Adipose tissue (tissue), 3 donors: ENCODE measurements around the gene CFHR1. TPM values are rescaled to one million over a fixed set of nuclear protein-coding genes. Genes with fewer than 3 reads are reported as not detected.
"Not testable (repeated sequence)": the region's sequence is repeated elsewhere in the genome, so short reads cannot be mapped to it uniquely, and the experiment has no call there.

Experiments
- H3K27ac ChIP-seq: one replicate; pipeline ENCODE4 v1.5.1; 2013; ENCODE audit warnings: low read depth, low read length
- WGBS, 3 donors: extraction: QIAGEN DNeasy Blood & Tissue Kit; methylation state at CpG; one replicate each; pipeline ENCODE4 v1.1.7; 2013; 5-methylcytosine and 5-hydroxymethylcytosine counted together
- polyA plus RNA-seq, 3 donors: library from polyadenylated mRNA; stranded (reverse); fragments of 200-250 nt; gene quantifications; one replicate each; pipeline ENCODE4 v1.2.3, GENCODE V29; 2013
- donor health status: healthy with polysubstance abuse.
- donor health status: Bipolar disorder and iron deficiency.
- donor health status: healthy.

CFHR1 gene
- 1 to 10 TPM in 2 of 3 donors, not detected in 1; 1.2 to 1.3 TPM for polyA plus RNA-seq

DNA sequence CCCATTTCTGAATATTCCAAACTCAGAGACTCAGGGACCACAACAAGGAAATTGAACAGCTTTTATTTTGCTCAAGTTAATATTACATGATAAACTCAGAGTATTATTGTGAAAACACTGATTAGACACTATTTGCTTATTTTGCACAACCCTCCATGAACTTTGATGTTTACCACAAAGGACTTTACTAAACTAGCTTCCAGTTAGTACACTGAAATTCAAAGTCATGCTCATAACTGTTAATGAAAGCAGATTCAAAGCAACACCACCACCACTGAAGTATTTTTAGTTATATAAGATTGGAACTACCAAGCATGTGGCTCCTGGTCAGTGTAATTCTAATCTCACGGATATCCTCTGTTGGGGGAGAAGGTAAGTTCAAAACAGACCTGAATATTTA lies at the start of gene CFHR1:
CFHR1 (plus strand) TSS at position 201 of the 400 bp plus-strand sequence; CDS start at position 315, 114 bp downstream.
- H3K27ac ChIP-seq, result not testable (repeated sequence)
- WGBS, 3 donors, result no CpG with 5 or more reads among the region's 1 CpG

DNA sequence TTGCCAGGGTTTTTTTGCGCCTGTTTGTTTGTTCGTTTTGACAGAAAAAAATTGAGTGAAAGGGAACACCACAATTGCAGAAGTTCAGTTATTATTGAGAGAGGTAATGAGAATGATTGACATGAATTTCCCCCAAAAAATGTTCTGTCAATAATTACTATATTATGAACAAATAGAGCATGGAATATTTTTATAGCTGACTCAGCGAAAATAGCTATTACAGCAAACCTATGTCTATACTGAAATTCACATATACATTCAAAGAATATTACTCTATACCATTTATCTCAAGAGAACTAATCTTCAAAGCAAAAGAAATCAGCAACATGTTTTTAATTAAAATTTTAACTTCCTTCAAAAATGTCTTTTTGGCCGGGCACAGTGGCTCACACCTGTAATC lies 49.7 kb upstream of the CFHR1 start:
- 88 to 90% (median 89%) methylated on average over 4 of the region's 4 CpGs for WGBS, 3 donors

DNA sequence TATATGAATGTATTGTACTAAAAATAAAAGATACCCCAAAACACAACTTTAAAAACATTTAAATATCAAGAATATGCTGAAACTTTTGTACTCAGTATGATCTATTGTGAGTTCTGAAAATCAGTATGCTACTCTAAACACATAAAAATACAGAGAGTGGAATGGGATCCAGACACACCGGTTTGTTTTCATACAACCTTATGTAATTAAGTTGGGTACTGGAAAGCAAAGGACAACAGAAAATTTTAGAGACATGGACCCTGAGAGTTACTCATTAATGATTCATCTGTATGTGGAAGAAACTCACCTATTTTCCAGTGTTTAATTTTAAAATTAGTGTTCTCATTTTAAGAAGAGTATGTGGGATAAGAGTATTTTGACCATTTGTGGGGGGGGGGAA lies 45.8 kb upstream of the CFHR1 start:
- H3K27ac ChIP-seq, result no peak overlapping the region
- WGBS, 3 donors, result 83 to 92% (median 87%) methylated on average over 1 of the region's 1 CpG

More for the DNA sequence above, 49.7 kb upstream of the CFHR1 start:
- H3K27ac ChIP-seq, result not testable (repeated sequence)

DNA sequence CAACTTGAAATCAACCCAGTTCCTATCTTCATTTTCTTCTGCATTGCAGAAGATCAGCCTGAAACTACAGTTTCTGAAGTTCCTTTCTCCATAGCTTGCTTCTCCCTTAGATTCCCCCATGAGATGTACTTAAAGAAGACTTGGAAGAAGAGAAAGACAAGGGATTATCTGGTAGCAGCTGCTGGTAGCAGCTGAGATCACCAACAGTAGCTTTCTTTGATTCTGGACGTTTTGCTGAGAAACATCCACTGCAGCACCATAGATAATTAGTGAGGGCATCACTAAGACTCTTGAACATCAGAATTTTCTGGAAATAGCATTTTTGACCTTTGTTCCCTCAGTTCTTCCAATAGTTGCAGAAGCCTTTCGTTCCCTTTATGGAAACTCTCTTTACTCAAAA lies 45.4 kb upstream of the CFHR1 start:
- 48 to 54% (median 52%) methylated on average over 2 of the region's 2 CpGs for WGBS, 3 donors
- H3K27ac ChIP-seq, result no peak overlapping the region

DNA sequence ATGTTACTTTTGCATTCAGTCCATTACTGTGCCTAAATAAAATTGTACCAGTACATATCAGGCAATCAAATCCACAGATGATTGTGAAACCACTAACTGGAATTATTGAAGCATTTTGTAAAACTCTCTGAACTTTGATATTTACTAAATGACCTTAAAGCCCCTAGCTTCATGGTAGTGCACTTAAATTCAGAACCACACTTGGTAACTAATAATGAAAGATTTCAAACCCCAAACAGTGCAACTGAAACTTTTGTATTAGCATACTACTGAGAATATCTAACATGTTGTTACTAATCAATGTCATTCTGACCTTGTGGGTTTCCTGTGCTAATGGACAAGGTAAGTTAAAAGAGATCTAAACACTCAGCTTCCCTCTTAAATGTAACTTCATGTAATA lies 44.9 kb upstream of the CFHR1 start, which contains the start of gene CFHR3:
CFHR3 (plus strand) TSS at position 238 of the 400 bp plus-strand sequence; CDS start at position 285, 47 bp downstream.
- no peak within 1 kb of the TSS for H3K27ac ChIP-seq

DNA sequence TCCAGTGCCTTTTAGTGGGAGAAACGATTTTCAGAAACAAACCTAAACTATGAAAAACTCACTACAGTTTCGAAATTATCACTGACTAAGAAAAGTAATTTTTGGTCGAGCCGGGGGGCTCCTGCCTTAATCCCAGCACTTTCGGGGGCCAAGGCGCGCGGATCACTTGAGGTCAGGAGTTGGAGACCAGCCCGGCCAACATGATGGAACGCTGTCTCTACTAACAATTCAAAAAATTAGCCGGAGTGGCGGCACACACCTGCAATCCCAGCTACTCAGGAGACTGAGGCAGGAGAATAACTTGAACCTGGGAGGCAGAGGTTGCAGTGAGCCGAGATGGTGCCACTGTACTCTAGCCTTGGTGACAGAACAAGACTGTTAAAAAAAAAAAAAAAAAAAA lies 41.9 kb upstream of the CFHR1 start:
- 83 to 93% (median 87%) methylated on average over 13 of the region's 13 CpGs for WGBS, 3 donors
- no peak overlapping the region for H3K27ac ChIP-seq

DNA sequence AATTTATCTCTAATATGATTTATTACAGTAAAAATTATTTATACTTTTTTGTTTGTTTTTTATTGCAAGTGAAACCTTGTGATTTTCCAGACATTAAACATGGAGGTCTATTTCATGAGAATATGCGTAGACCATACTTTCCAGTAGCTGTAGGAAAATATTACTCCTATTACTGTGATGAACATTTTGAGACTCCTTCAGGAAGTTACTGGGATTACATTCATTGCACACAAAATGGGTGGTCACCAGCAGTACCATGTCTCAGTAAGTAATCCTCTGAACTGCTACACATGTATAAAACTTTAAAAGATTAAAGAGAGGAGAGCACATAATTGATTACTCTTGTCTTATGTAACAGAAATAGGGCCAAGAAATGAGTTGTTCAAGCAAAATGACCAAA lies 40.4 kb upstream of the CFHR1 start:
- H3K27ac ChIP-seq, result no peak overlapping the region
- WGBS, 3 donors, result 88 to 90% (median 90%) methylated on average over 1 of the region's 1 CpG

DNA sequence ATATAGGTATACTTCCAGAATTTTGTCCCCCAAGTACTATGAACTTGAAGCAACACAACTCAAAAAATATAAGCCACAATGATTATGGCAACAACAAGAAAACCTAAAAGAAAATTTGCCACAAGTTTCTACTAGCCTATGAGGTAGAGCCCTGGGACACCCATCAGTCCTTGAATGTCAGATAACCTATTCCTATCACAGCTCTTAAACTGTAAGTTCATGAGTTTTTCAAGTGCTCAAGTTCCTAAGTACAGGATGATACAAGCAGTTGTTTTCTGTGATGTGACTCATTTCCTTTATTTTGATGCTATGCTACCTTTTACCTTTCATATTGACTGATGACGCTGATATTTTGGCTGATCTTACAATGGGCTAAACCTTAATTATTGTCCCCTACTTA lies 28.3 kb upstream of the CFHR1 start:
- not testable (repeated sequence) for H3K27ac ChIP-seq
- WGBS, 3 donors, result 75 to 77% methylated on average over 1 of the region's 1 CpG; no CpG with 5 or more reads in 1 of the 3 donors

DNA sequence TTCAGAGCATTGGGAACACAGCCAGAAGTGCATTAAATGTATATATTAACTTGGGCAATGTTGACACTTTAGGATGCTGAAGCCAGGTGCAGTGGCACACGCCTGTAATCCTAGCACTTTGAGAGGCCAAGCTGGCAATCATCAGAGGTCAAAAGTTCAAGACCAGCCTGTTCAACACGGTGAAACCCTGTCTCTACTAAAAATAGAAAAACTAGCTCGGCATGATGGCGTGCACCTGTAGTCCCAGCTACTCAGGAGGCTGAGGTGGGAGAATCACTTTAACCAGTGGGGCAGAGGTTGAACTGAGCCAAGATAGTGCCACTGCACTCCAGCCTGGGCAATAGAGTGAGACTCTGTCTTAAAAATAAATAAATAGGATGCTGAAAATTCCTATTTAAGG lies 25.4 kb upstream of the CFHR1 start:
- H3K27ac ChIP-seq, result not testable (repeated sequence)
- 34 to 37% (median 34%) methylated on average over 4 of the region's 4 CpGs for WGBS, 3 donors

DNA sequence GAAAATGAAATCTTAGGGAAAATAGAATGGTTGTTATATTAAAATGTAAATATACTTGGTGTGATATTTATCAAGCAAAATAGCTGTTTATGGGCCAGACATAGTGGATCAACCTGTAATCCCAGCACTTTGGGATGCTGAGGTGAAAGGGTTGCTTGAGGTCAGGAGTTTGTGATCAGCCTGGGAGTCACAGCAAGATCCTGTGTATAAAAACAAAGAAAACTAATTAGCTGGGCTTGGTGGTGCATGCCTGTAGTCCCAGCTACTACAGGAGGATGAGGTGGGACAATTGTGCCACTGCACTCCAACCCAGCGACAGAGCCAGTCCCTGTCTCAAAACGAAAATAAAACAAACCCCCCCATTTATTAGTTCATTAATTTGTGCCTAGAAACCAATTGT lies 21.6 kb upstream of the CFHR1 start:
- WGBS, 3 donors, result 14 to 74% (median 42%) methylated on average over 2 of the region's 2 CpGs
- no peak overlapping the region for H3K27ac ChIP-seq

DNA sequence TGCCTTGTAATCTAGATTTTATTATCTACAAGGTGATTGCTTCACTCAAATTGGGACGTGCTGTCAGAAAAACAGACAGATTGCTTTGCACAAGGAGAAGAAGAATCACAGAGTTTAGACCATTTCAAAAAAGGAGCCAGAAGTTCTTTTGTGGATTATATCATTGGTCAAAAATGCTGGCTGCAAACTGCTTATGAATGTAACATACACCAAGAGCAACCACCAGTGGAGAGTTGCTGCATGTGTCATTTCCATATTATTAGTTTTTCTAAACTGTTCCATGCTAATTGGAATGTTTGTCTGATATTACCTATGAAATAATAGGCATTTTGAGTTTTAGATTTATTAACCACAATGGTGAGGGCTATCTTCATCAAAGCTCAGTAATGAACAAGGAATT lies 17.6 kb upstream of the CFHR1 start:
- whole genome bisulfite sequencing, 3 donors, result 50 to 81% (median 61%) methylated on average over 1 of the region's 1 CpG
- not testable (repeated sequence) for H3K27ac ChIP-seq

DNA sequence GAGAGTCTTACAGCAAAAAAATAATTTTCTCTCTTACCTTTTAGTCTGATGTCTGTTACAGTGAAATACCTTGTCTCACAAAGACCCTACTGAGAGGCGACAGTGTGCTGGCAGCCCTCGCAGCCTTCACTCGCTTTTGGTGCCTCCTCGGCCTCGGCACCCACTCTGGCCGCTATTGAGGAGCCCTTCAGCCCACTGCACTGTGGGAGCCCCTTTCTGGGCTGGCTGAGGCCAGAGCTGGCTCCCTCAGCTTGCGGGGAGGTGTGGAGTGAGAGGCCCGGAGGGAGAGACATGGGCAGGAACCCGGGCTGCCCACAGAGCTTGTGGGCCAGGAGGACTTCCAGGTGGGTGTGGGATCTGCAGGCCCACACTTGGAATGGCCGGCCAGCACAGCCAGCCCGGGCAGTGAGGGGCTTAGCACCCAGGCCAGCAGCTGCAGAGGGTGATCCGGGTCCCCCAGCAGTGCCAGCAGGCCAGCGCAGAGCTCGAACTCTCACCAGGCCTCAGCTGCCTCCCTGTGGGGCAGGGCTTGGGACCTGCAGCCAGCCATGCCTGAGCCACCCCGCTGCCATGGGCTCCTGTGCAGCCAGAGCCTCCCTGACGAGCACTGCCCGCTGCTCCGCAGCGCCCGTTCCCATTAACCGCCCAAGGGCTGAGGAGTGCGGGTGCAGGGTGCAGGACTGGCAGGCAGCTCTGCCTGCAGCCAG lies 10.8 kb upstream of the CFHR1 start:
- 79 to 92% (median 91%) methylated on average over 18 to 22 of the region's 22 CpGs for WGBS, 3 donors

DNA sequence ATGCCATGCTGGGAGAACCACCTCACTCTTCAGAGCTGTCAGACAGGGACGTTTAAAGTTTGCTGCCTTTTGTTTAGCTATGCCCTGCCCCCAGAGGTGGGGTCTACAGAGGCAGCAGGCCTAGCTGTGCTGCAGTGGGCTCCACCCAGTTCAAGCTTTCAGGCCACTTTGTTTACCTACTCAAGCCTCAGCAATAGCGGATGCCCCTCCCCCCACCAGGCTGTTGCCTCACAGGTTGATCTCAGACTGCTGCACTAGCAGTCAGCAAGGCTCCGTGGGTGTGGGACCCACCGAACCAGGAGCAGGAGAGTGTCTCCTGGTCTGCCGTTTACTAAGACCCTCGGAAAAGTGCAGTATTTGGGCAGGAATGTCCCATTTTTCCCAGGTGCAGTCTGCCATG lies 2.1 kb upstream of the CFHR1 start:
- WGBS, 3 donors, result 34 to 71% (median 66%) methylated on average over 5 to 6 of the region's 6 CpGs
- H3K27ac ChIP-seq, result not testable (repeated sequence)

More for the DNA sequence above, 10.8 kb upstream of the CFHR1 start:
- no peak overlapping the region for H3K27ac ChIP-seq

DNA sequence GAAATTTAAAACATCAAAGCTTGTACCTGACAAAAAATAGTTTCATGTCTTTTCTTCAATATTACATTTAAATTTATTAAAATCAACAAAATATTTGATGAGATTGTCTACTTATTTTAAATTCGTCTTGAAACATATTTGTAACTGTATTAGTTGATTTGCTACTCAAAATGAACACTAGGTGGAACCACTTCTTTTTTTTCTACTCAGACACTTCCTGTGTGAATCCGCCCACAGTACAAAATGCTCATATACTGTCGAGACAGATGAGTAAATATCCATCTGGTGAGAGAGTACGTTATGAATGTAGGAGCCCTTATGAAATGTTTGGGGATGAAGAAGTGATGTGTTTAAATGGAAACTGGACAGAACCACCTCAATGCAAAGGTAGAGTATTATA lies 8.3 kb downstream of the CFHR1 start:
- 1 to 2% (median 1%) methylated on average over 4 of the region's 4 CpGs for WGBS, 3 donors
- not testable (repeated sequence) for H3K27ac ChIP-seq

DNA sequence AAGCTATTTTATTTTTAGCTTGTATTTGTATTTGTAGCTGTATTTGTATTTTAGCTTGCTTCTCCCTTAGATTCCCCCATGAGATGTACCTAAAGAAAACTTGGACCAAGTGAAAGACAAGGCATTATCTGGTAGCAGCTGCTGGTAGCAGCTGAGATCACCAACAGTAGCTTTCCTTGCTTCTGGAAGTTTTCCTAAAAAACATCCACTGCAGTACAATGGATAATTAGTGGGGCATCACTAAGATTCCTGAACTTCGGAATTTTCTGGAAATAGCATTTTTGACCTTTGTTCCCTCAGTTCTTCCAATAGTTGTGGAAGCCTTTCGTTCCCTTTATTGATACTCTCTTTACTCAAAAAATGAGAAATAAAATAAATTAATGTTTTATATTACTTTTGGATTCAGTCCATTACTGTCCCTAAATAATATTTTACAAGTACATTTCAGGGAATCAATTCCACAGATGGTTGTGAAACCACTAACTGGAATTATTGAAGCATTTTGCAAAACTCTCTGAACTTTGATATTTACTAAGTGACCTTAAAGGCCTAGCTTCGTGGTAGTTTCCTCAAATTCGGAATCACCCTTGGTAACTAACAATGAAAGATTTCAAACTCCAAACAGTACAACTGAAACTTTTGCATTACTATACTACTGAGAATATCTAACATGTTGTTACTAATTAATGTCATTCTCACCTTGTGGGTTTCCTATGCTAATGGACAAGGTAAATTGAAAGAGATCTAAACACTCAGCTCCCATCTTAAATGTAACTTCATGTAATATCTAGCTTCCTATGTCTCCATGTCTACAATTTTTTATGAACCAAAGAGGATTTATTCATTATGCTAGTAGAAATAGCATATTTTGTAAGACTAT lies 30.3 kb downstream of the CFHR1 start:
- H3K27ac ChIP-seq, result not testable (repeated sequence)
- 55 to 79% (median 63%) methylated on average over 2 to 4 of the region's 4 CpGs for whole genome bisulfite sequencing, 3 donors

DNA sequence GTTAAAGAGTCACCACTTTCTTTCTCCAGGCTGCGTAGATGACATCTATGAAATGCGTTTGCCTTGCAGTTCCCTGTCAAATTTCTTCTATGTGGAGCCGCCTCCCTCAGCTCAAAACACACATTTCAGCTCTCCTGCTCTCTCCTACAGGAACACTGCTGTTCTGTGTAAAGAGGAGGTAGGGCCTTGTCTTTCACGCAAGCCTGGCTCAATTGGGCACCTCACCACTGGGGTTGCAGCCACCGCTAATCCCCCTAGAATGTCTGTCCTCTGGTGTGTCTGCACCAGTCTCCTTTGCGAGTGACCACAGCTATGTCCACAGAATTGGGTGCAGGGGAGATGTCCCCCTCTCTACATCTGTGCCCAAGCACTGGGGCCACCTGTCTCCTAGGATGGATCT lies 36.5 kb downstream of the CFHR1 start:
- no peak overlapping the region for H3K27ac ChIP-seq
- 67 to 85% (median 84%) methylated on average over 6 of the region's 6 CpGs for WGBS, 3 donors

DNA sequence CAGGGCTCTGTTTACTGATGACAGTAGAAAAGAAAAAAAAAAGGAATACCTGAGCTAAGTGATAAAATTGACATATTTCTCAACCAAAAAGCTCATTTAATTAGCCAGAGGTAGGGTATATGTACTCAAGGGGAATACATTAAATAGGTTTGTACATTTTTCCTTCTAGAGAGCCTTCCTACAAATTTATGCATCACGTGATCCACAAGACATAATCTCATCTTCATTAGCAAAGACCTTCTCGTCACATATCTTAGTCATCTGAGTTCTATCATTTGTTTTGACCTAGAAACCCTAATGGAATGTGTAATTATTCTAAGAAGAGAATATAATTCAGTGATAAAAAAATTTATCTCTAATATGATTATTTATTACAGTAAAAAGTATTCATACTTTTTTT lies 37.7 kb downstream of the CFHR1 start:
- 81 to 85% (median 83%) methylated on average over 2 of the region's 2 CpGs for WGBS, 3 donors
- H3K27ac ChIP-seq, result no peak overlapping the region

DNA sequence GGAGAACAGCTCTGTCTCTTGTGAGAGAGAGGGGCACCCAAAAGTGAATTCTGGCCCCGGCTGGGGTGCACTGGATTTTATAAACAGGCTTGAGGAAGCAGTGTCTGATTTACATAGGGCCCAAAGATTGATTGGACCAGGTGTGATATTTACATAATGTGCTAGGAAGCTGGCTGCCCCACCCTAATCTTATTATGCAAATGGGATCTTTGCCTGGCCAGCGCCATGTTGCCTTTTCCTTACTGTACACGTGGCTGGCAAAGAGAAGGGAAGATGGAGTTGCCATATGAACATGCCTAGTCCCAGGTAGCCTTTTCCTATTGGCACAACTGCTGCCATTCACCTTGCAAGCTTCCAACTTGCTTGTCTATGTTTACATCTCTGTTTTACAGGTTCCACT lies 39.3 kb downstream of the CFHR1 start:
- H3K27ac ChIP-seq, result no peak overlapping the region
- WGBS, 3 donors, result 75 to 79% (median 76%) methylated on average over 3 of the region's 3 CpGs

DNA sequence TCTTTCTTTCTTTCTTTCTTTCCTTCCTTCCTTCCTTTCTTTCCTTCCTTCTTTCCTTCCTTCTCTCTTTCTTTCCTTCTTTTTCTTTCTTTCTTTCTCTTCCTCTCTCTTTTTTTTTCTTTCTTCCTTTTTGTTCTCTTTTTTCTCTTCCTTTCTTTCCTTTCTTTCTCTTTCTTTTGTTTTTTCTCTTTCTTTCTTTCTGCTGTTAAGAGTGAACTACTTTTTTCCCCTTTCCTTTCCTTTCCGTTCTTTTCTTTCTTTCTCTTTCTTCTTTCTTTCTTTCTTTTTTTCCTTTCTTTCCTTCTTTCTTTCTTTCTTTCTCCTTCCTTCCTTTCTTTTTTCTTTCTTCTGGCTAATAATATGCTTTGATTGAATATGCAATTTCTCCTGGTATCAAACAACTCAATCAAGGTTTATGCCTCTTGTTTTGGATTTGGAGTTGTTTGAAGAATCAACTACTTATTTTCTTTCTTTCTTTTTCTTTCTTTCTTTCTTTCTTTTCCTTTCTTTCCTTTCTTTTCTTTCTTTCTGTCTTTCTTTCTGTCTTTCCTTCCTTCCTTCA lies 40.9 kb downstream of the CFHR1 start:
- H3K27ac ChIP-seq, result no peak overlapping the region
- 82 to 93% (median 93%) methylated on average over 1 of the region's 1 CpG for WGBS, 3 donors
